ENCODE results near the gene TADA2B.

Gene TADA2B, protein sequence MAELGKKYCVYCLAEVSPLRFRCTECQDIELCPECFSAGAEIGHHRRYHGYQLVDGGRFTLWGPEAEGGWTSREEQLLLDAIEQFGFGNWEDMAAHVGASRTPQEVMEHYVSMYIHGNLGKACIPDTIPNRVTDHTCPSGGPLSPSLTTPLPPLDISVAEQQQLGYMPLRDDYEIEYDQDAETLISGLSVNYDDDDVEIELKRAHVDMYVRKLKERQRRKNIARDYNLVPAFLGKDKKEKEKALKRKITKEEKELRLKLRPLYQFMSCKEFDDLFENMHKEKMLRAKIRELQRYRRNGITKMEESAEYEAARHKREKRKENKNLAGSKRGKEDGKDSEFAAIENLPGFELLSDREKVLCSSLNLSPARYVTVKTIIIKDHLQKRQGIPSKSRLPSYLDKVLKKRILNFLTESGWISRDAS

GRCh38 chr4:7043284-7044136, at the start of gene TADA2B:
TADA2B (plus strand) TSS chr4:7043372; CDS start chr4:7043580, 208 bp downstream.
- no peak for DNase-seq

- DNase-seq: no peak
Measured at GRCh38 chr4:6996481-6996880, 46.7 kb upstream of the TADA2B start.

GRCh38 chr4:6999172-7000086, 43.7 kb upstream of the TADA2B start:
- no peak for DNase-seq

GRCh38 chr4:7000421-7001176, 42.6 kb upstream of the TADA2B start:
- no peak for DNase-seq

- DNase-seq: no peak
Measured at GRCh38 chr4:7001271-7001670, 41.9 kb upstream of the TADA2B start.

- no peak for DNase-seq
Measured at GRCh38 chr4:7002336-7002735, 40.8 kb upstream of the TADA2B start.

- no peak for DNase-seq
Measured at GRCh38 chr4:7003176-7003878, 39.8 kb upstream of the TADA2B start.

GRCh38 chr4:7003879-7004240, 39.3 kb upstream of the TADA2B start:
- no peak for DNase-seq

GRCh38 chr4:7004331-7004730, 38.8 kb upstream of the TADA2B start:
- no peak for DNase-seq

- no peak for DNase-seq
Measured at GRCh38 chr4:7005571-7005970, 37.6 kb upstream of the TADA2B start.

DNA sequence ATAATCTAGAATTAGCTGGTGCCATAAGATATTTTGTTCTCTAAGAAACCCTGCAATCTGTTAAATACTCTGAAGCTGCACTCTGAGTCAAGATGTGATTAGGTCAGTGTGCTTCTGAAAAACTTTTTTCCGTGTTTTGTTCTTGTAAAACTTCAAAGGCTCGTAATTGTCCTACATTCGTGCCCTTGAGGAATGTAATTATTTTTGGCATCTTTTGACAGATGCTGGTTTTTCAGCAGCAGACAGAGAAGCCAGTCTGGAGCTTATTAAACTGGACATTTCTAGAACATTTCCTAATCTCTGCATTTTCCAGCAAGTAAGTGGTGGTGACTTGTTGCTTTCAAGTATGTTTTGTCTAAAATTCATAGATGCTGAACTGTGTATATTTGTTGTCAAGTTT, 36.8 kb upstream of the TADA2B start:
- DNase-seq: no peak

GRCh38 chr4:7007142-7007907, 35.8 kb upstream of the TADA2B start:
- no peak for DNase-seq

DNA sequence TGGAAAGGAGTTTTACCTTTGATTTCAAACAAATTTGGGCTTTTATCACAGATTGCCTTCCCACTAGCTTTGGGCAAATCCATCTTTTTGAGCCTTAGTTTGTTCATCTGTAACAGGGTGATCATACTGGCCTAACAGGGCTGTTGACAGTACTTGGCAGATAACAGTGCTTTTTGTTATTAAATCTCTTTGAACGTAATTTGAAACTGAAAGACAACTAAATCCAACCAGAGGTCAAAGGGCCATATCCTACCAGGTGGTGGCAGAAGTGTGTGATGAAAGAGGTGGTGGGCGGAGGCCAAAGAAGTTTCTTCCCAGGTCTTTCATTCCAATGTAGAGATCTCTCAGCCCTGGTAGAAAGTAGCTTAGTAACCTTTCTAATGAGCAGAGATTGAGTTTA, 35.2 kb upstream of the TADA2B start:
- DNase-seq: no peak

GRCh38 chr4:7009564-7009963, 33.6 kb upstream of the TADA2B start:
- no peak for DNase-seq

- no peak for DNase-seq
Measured at GRCh38 chr4:7013175-7013574, 30.0 kb upstream of the TADA2B start.

DNA sequence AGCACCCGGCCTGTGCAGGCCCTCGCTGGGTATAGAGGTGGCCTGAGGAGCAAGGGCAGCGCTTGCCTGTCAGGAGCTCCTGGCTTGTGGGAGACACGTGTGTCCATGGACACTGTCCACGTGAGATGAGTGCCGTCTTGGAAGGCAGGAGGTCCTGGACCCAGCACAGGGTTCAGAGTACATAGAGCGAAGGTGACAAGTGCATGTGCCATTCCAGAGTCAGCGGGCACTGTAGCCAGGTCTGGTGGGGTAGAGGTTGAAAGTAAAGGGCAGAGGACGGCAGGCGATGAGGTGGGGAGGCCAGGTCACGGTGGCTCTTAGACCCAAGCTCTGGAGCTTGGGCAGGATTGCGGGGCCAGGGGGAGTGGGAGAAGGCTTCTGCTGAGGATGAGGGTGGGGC, 28.4 kb upstream of the TADA2B start:
- DNase-seq: no peak

- DNase-seq: no peak
Measured at GRCh38 chr4:7015383-7016035, 27.7 kb upstream of the TADA2B start.

DNA sequence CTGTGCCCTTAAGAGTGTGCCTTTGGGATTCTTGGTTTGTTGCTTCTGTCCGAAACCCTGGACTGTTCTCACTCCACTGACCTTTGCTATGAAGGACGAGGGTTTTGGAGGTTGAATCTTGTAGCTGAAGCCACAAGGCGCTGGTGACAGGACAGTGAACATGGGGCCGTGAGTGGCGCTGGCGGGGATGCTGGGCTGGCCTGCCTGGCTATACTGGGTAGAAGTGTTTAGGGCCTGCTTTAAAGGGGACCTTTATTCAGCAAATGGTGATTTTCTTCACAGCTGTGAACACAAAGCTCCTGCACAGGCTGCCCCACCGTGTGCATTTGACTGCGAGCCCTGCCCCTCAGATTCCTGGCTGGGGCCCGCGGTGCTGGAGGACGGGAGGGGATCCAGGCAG, 27.1 kb upstream of the TADA2B start:
- DNase-seq: no peak

GRCh38 chr4:7016512-7016911, 26.7 kb upstream of the TADA2B start:
- DNase-seq: no peak

DNA sequence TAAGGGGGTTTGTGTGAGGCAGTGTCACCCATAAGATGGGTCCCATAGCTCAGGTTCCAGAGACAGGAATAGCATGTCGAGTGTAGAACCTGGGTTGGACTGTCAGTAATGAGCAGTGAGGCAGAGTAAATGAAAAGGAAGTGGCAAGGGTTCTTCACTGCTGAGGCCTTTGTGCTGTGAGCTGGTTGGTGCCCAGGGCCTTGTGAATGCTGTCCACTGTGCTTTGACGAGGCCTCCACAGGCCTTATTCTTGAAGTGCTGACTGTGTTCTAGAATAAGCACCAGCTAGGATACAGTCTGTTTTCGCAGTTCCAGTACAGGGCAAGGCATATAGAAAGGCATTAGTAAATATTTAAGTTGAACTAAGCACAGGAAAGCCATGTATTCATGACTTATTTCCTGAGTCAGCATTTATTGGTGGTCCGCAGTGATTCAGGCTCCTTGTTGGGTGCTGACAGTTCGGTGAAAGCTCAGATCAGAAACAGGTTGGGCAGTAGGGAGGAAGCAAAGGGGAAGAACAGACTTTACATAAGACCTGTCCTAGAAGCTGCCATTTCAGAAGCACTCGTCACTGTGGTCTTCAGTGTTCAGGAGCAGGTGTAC, 25.6 kb upstream of the TADA2B start:
- no peak for DNase-seq
